NT2/D1 (cell line): Measurements from ENCODE around the gene MYL2.

ENCODE experiments used
- YY1 ChIP-seq: IDR thresholded peaks from 2 replicates; pipeline ENCODE4 v1.6.1; 2011; ENCODE audit not compliant: insufficient read length, insufficient read depth
- ZNF274 ChIP-seq: IDR thresholded peaks from 2 replicates; pipeline ENCODE4 v1.6.1; 2011; ENCODE audit warnings: mild to moderate bottlenecking, low read depth, low read length

DNA sequence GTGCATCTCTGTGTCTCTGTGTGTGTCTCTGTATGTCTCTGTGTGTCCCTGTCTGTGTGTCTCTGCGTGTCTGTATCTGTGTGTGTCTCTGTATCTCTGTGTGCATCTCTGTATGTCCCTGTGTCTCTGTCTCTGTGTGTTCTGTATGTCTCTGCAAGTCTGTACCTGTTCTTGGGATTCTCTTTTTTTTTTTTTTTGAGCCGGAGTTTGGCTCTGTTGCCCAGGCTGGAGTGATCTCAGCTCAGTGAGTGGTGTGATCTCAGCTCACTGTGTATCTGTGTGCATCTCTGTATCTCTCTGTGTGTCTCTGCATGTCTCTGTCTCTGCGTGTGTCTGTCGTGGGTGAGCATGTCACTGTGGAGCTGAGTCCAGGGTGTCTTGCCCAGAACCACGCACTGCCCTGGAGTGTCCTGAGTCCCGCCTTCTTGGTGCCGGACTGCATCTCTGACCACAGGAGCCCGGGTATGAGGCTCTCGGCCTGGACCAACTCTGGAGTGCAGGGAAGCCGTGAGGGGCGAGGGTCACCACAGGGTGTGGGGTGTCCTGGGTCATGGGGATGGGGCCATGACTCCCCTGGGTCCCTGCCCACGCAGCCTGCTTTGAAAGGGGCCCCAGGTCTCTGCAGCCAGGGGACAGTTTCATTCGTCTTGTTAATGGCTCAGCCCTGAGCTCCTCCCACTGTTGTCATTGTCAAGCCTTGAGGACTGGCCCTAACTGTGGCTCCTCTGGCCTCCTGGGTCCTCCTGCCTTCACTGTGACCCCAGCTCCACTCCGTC lies 11.8 kb downstream of the MYL2 start:
- TF ChIP-seq ZNF274 (no peak), YY1 (no peak)
